GM21529 (cell line): ENCODE data around the gene NPAS3.

Source experiments
- ATAC-seq: cut with Tn5 transposase; IDR thresholded peaks from one replicate; pipeline ENCODE4 v1.9.1; 2021; ENCODE audit not compliant: unreplicated experiment

Gene NPAS3

DNA sequence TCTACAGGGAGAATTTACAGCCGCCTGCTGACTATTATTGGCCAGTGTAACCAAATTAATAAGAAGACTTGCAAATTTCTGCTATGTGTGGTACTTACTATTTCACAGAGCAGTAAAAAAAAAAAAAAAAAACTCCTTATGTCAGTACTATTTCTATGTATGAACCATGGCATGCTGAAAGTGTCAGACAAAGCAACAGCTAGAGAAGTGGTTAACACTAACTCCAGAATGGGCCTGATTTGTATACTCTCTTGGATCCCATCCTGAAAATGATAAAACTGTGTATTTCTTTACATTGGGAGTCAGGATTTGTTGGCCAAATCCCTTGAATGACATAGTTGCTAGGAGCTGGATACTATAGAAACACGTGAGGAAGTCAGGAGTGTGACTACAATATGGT is 595.4 kb downstream of the NPAS3 start:
- ATAC-seq = no peak

DNA sequence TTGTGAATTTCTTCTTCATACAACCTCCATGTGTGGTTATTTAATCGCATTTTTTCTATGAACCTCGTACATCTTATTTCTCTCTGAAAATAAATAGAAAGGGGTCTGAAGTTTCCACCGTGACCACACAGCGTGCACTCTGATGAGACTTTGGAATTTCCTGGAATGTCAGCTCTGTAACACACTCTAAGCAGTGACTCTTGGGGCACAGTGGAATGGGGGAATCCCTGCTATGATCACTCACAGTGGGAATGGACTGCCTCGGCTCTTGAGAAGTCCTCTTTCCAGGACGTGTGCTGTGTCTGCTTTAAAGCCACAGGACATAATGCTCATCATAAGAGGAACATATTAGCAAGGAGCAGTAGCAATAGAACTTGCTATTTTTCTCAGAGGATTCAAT is 596.0 kb downstream of the NPAS3 start:
- no peak for ATAC-seq

GRCh38 chr14:33539918-33540357 is 601.3 kb downstream of the NPAS3 start:
- no peak for ATAC-seq

- ATAC-seq = no peak
Measured at GRCh38 chr14:33541171-33541570, 602.5 kb downstream of the NPAS3 start.

- no peak for ATAC-seq
Measured at GRCh38 chr14:33542338-33543287, 603.9 kb downstream of the NPAS3 start.

GRCh38 chr14:33545696-33546095 is 607.0 kb downstream of the NPAS3 start:
- no peak for ATAC-seq

- no peak for ATAC-seq
Measured at GRCh38 chr14:33548606-33549005, 609.9 kb downstream of the NPAS3 start.

GRCh38 chr14:33551963-33552362 is 613.3 kb downstream of the NPAS3 start:
- no peak for ATAC-seq

GRCh38 chr14:33553706-33554278 is 615.1 kb downstream of the NPAS3 start:
- no peak for ATAC-seq

GRCh38 chr14:33554988-33555387 is 616.3 kb downstream of the NPAS3 start:
- no peak for ATAC-seq

- ATAC-seq = no peak
Measured at GRCh38 chr14:33555710-33556350, 617.2 kb downstream of the NPAS3 start.

- no peak for ATAC-seq
Measured at GRCh38 chr14:33556382-33557121, 617.9 kb downstream of the NPAS3 start.

- no peak for ATAC-seq
Measured at GRCh38 chr14:33560718-33561431, 622.2 kb downstream of the NPAS3 start.

GRCh38 chr14:33561488-33562175 is 623.0 kb downstream of the NPAS3 start:
- ATAC-seq = no peak

GRCh38 chr14:33563191-33563900 is 624.7 kb downstream of the NPAS3 start:
- no peak for ATAC-seq

- ATAC-seq = no peak
Measured at GRCh38 chr14:33563901-33564197, 625.2 kb downstream of the NPAS3 start.

DNA sequence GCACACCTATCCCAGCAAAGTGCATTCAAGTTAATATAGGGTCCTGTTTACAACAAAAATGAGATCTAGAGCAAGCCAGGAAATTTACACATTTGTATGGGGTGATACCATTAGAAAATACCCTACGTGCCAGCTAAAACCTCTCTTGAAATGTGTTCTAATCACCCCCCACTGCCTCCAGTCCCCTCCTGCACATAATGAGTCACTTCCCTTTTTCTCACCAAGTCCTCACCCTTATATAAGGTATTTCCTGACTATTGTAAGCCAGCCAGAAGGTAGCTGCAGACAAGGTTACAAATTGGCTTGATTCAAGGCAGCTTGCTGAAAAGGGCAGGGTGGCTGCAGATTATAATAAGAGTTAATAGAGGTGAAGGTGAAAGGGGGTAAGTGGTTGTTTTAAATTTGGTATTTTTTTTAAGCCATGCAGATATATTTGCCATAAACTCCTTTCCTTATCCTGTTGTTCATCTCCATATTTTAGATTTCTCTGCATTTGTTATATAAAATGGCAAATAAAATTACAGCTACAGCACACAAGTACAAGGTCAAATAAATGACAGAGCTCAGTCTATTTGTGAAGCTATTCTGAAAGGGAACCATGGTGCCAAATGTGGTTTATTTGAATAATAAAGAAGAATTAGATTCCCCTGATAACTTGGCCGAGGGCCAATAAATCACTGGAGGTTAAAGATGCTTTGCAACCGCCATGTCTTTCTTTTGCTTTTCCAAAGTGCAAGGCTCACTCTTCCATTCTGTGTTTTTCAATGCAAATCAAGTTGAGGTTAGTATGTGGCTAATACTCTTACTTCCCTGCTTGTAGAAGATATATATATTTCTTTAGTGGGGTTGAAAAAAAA is 626.3 kb downstream of the NPAS3 start:
- peak; percentile 86 for ATAC-seq

DNA sequence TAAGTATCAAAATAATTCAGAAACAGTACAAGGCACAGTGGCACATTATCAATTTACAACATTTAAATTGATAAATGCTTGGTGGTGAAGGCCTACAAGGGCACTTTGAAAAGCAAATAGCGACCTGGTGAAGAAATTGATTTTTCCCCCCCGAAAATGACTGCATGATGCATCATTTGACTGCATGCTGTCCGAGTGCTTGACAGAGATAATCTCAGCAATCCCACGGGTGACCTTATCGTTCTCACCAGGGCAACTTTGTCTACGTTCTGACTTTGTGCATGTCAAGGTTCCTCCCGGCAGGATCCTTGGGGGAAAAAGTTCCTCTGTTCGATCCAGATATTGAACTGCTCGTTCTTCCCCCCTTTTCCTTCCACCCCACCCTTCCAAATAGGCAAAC is 627.4 kb downstream of the NPAS3 start:
- no peak for ATAC-seq
